Adrenal gland (tissue), 5 donors: ENCODE results near the gene BEST4.

Experiments used
- POLR2A ChIP-seq, 2 donors: fragments of 450-650 bp; IDR thresholded peaks; one replicate each; pipeline ENCODE4 v1.6.1; 2017; ENCODE audit warnings: antibody characterized with exemption in 2 of 2, mild to moderate bottlenecking in 2 of 2, moderate library complexity in 1 of 2
- TF ChIP-seq, protein P1 (sequence below), 6 experiments: fragments of 450-650 bp in 4 of 6; fragments of 200-600 bp in 2 of 6; sonication (generic) in 1 of 6; IDR thresholded peaks; 1 replicate in 5 of 6; 2 replicates in 1 of 6; pipeline versions ENCODE4 v1.5.1 to v1.8.0; 2016 to 2021; ENCODE audit warnings: antibody characterized with exemption in 6 of 6, mild to moderate bottlenecking in 2 of 6, moderate library complexity in 1 of 6
- donor health status: DM: no; HTN: no; CAD: no.

DNA sequence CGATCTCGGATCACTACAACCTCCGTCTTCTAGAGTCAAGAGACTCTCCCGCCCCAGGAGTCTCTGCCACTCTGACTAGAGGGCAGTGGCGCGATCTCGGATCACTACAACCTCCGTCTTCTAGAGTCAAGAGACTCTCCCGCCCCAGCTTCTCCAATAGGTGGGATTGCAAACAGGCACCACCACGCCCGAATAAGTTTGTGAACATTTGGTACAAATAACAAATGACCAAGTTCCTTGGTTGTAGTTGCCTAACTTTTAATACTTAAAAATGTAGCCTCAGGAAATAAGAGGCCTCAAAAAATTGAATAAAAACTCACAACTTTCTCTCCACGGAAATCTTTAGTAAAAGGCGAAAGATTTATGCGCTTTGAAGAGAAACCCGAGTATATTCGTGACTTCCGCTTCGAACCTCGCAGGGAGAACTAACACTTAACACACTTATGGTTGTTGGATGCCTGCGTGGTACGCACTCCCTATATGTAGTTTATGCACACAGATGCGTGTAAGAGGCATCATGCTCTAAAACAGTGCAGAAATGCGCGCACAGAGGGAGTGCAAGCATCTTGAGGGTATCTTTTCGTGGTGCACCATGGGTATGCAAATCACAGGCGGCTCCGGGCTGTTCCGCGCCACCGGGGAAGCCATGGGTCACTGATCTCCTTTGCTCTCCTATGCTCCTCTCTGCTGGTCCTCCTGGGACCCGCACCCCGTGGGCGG, 31.8 kb upstream of the BEST4 start:
- TF ChIP-seq, protein P1, sequence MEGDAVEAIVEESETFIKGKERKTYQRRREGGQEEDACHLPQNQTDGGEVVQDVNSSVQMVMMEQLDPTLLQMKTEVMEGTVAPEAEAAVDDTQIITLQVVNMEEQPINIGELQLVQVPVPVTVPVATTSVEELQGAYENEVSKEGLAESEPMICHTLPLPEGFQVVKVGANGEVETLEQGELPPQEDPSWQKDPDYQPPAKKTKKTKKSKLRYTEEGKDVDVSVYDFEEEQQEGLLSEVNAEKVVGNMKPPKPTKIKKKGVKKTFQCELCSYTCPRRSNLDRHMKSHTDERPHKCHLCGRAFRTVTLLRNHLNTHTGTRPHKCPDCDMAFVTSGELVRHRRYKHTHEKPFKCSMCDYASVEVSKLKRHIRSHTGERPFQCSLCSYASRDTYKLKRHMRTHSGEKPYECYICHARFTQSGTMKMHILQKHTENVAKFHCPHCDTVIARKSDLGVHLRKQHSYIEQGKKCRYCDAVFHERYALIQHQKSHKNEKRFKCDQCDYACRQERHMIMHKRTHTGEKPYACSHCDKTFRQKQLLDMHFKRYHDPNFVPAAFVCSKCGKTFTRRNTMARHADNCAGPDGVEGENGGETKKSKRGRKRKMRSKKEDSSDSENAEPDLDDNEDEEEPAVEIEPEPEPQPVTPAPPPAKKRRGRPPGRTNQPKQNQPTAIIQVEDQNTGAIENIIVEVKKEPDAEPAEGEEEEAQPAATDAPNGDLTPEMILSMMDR (IDR thresholded peaks at IDR 0.05), result peak in 1 of 6 experiments; percentile 5
- TF ChIP-seq POLR2A (IDR thresholded peaks at IDR 0.05), result peak; percentile 92 to 98
